Neural progenitor cell (in vitro differentiated cells): ENCODE data around the gene CHSY3. TPM values are rescaled to one million over a fixed set of nuclear protein-coding genes. Genes with fewer than 3 reads are reported as not detected.

ENCODE experiments used
- DNase-seq: peaks from one replicate; pipeline ENCODE4 v3.0.0-alpha.2; 2016; ENCODE audit warnings: low spot score
- H2AFZ ChIP-seq: fragments of 200-600 bp; sonication (generic); replicated peaks from 2 replicates; pipeline ENCODE4 v1.6.1; 2016; ENCODE audit warnings: antibody characterized with exemption
- H3F3A ChIP-seq: fragments of 200-600 bp; sonication (generic); 2 replicates; pipeline ENCODE4 v1.6.1; 2016; ENCODE audit warnings: antibody characterized with exemption, low read depth
- H3K27ac ChIP-seq: fragments of 200-600 bp; sonication (generic); 2 replicates; pipeline ENCODE4 v1.5.1; 2016; ENCODE audit warnings: mild to moderate bottlenecking
- H3K27me3 ChIP-seq: fragments of 200-600 bp; sonication (generic); 2 replicates; pipeline ENCODE4 v1.6.1; 2016; ENCODE audit warnings: mild to moderate bottlenecking, moderate library complexity
- H3K36me3 ChIP-seq: fragments of 200-600 bp; sonication (generic); 2 replicates; pipeline ENCODE4 v1.5.1; 2016
- H3K4me1 ChIP-seq: fragments of 200-600 bp; sonication (generic); 2 replicates; pipeline ENCODE4 v1.6.1; 2016; ENCODE audit warnings: mixed run types
- H3K4me2 ChIP-seq: fragments of 200-600 bp; sonication (generic); 2 replicates; pipeline ENCODE4 v1.6.1; 2016
- H3K4me3 ChIP-seq: fragments of 200-600 bp; sonication (generic); 2 replicates; pipeline ENCODE4 v1.5.1; 2016
- H3K79me2 ChIP-seq: fragments of 200-600 bp; sonication (generic); 2 replicates; pipeline ENCODE4 v1.6.1; 2016; ENCODE audit warnings: low read depth
- H3K9ac ChIP-seq: fragments of 200-600 bp; sonication (generic); 2 replicates; pipeline ENCODE4 v1.6.1; 2016
- H3K9me3 ChIP-seq: fragments of 200-600 bp; sonication (generic); 2 replicates; pipeline ENCODE4 v1.5.1; 2016; ENCODE audit warnings: low read depth
- H4K20me1 ChIP-seq: fragments of 200-600 bp; sonication (generic); 2 replicates; pipeline ENCODE4 v1.6.1; 2016; ENCODE audit warnings: low read depth
- H3K27ac Mint-ChIP-seq: 3 replicates; pipeline ENCODE4 v1.8.0; 2021; ENCODE audit warnings: mixed read lengths
- H3K27me3 Mint-ChIP-seq: 2 replicates; pipeline ENCODE4 v1.8.0; 2022; ENCODE audit warnings: low read depth, mild to moderate bottlenecking, inconsistent platforms, moderate library complexity, mixed read lengths; ENCODE audit not compliant: insufficient read depth
- H3K36me3 Mint-ChIP-seq: 3 replicates; pipeline ENCODE4 v1.8.0; 2021; ENCODE audit warnings: mixed read lengths
- H3K4me1 Mint-ChIP-seq: 3 replicates; pipeline ENCODE4 v1.8.0; 2021; ENCODE audit warnings: mixed read lengths
- H3K4me3 Mint-ChIP-seq: 3 replicates; pipeline ENCODE4 v1.8.0; 2021; ENCODE audit warnings: mild to moderate bottlenecking, moderate library complexity, mixed read lengths
- H3K9me3 Mint-ChIP-seq: 3 replicates; pipeline ENCODE4 v1.8.0; 2020; ENCODE audit warnings: mixed read lengths
- CTCF ChIP-seq: fragments of 200-600 bp; sonication (generic); IDR thresholded peaks from 2 replicates; pipeline ENCODE4 v1.5.1; 2017; ENCODE audit warnings: antibody characterized with exemption, mild to moderate bottlenecking
- EZH2 ChIP-seq: fragments of 200-600 bp; sonication (generic); IDR thresholded peaks from 2 replicates; pipeline ENCODE4 v1.6.1; 2017; ENCODE audit warnings: antibody characterized with exemption, mild to moderate bottlenecking, moderate library complexity
- EZH2phosphoT487 ChIP-seq: fragments of 200-600 bp; sonication (generic); IDR thresholded peaks from 2 replicates; pipeline ENCODE4 v1.6.1; 2017; ENCODE audit warnings: antibody characterized with exemption
- total RNA-seq: library from RNA; depleted of rRNA; stranded (reverse); fragments of >200 nt; gene quantifications from 2 replicates; pipeline ENCODE4 v1.2.3, GENCODE V29; 2015; ENCODE audit warnings: low replicate concordance

CHSY3 gene
- total RNA-seq, 1 donor from 2014 or later, result 0.30 TPM

GRCh38 chr5:129996896-129997295, 92.6 kb downstream of the CHSY3 start:
- Mint-ChIP-seq H3K4me3 (no peak overlapping the region), H3K4me1 (no peaks in the 10 kb centered on the region), H3K9me3 (no peaks in the 10 kb centered on the region), H3K27ac (no peak overlapping the region), H3K27me3 (no peaks in the 10 kb centered on the region), H3K36me3 (no peaks in the 10 kb centered on the region)
- no peak overlapping the region for H2AFZ ChIP-seq
- no peak overlapping the region for H3K9ac ChIP-seq
- no peak overlapping the region for H3K4me3 ChIP-seq
- no peaks in the 10 kb centered on the region for H3K27me3 ChIP-seq
- H4K20me1 ChIP-seq, result no peaks in the 10 kb centered on the region
- no peaks in the 10 kb centered on the region for H3K9me3 ChIP-seq
- TF ChIP-seq CTCF (no peak), EZH2 (no peak), EZH2phosphoT487 (no peak)
- no peaks in the 10 kb centered on the region for H3F3A ChIP-seq
- H3K4me2 ChIP-seq, result no peak overlapping the region
- H3K4me1 ChIP-seq, result no peaks in the 10 kb centered on the region
- no peaks in the 10 kb centered on the region for H3K36me3 ChIP-seq
- DNase-seq, result no peak
- no peak overlapping the region for H3K27ac ChIP-seq
- H3K79me2 ChIP-seq, result no peaks in the 10 kb centered on the region

GRCh38 chr5:130000460-130000859, 96.2 kb downstream of the CHSY3 start:
- no peaks in the 10 kb centered on the region for H3F3A ChIP-seq
- TF ChIP-seq EZH2phosphoT487 (no peak), CTCF (no peak), EZH2 (no peak)
- H3K27ac ChIP-seq, result no peak overlapping the region
- no peak overlapping the region for H3K4me2 ChIP-seq
- no peaks in the 10 kb centered on the region for H3K27me3 Mint-ChIP-seq
- H3K9me3 Mint-ChIP-seq, result no peaks in the 10 kb centered on the region
- H3K36me3 ChIP-seq, result no peaks in the 10 kb centered on the region
- no peaks in the 10 kb centered on the region for H3K4me1 Mint-ChIP-seq
- H3K4me1 ChIP-seq, result no peaks in the 10 kb centered on the region
- H2AFZ ChIP-seq, result no peak overlapping the region
- no peak overlapping the region for H3K4me3 Mint-ChIP-seq
- H3K9me3 ChIP-seq, result no peaks in the 10 kb centered on the region
- no peak overlapping the region for H3K27ac Mint-ChIP-seq
- no peak for DNase-seq
- no peaks in the 10 kb centered on the region for H4K20me1 ChIP-seq
- H3K36me3 Mint-ChIP-seq, result no peaks in the 10 kb centered on the region
- H3K4me3 ChIP-seq, result no peak overlapping the region
- H3K9ac ChIP-seq, result no peak overlapping the region
- H3K79me2 ChIP-seq, result no peaks in the 10 kb centered on the region
- no peaks in the 10 kb centered on the region for H3K27me3 ChIP-seq

- H3K36me3 ChIP-seq, result no peaks in the 10 kb centered on the region
- Mint-ChIP-seq H3K4me1 (no peaks in the 10 kb centered on the region), H3K36me3 (no peaks in the 10 kb centered on the region), H3K9me3 (no peaks in the 10 kb centered on the region), H3K27me3 (no peaks in the 10 kb centered on the region), H3K27ac (no peak overlapping the region), H3K4me3 (no peak overlapping the region)
- TF ChIP-seq CTCF, result no peak
- TF ChIP-seq EZH2phosphoT487, result no peak
- no peak overlapping the region for H3K4me3 ChIP-seq
- no peak overlapping the region for H3K9ac ChIP-seq
- no peaks in the 10 kb centered on the region for H3K4me1 ChIP-seq
- no peaks in the 10 kb centered on the region for H3F3A ChIP-seq
- no peak for DNase-seq
- H3K27me3 ChIP-seq, result no peaks in the 10 kb centered on the region
- no peak overlapping the region for H3K4me2 ChIP-seq
- H2AFZ ChIP-seq, result no peak overlapping the region
- H3K9me3 ChIP-seq, result no peaks in the 10 kb centered on the region
- no peak overlapping the region for H3K27ac ChIP-seq
- no peaks in the 10 kb centered on the region for H3K79me2 ChIP-seq
- H4K20me1 ChIP-seq, result no peaks in the 10 kb centered on the region
Measured at GRCh38 chr5:130002183-130002582, 97.9 kb downstream of the CHSY3 start.

GRCh38 chr5:130002876-130003275, 98.6 kb downstream of the CHSY3 start:
- H3K27ac ChIP-seq, result no peak overlapping the region
- Mint-ChIP-seq H3K9me3 (no peaks in the 10 kb centered on the region), H3K27ac (no peak overlapping the region), H3K27me3 (no peaks in the 10 kb centered on the region), H3K4me1 (no peaks in the 10 kb centered on the region), H3K4me3 (no peak overlapping the region), H3K36me3 (no peaks in the 10 kb centered on the region)
- H3K9ac ChIP-seq, result no peak overlapping the region
- no peaks in the 10 kb centered on the region for H3K4me1 ChIP-seq
- TF ChIP-seq CTCF (no peak), EZH2 (no peak), EZH2phosphoT487 (no peak)
- no peak overlapping the region for H3K4me3 ChIP-seq
- no peaks in the 10 kb centered on the region for H3K36me3 ChIP-seq
- H3K9me3 ChIP-seq, result no peaks in the 10 kb centered on the region
- H3K79me2 ChIP-seq, result no peaks in the 10 kb centered on the region
- H2AFZ ChIP-seq, result no peak overlapping the region
- H3F3A ChIP-seq, result no peaks in the 10 kb centered on the region
- no peak for DNase-seq
- H3K4me2 ChIP-seq, result no peak overlapping the region
- no peaks in the 10 kb centered on the region for H4K20me1 ChIP-seq
- no peaks in the 10 kb centered on the region for H3K27me3 ChIP-seq
